ENCODE measurements around the gene MBTD1.

Gene MBTD1

DNA sequence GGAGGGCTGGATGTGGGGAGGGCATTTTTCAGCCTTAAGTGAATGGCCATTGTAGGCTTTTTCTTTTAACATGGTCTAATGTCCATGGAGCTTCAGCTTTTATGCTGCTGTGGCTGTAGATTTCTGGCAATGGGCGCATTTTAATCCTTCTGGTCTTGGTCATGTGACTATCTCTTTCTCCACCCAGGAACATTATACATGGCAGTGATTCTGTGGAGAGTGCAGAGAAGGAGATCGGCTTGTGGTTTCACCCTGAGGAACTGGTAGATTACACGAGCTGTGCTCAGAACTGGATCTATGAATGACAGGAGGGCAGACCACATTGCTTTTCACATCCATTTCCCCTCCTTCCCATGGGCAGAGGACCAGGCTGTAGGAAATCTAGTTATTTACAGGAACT, 98.3 kb downstream of the MBTD1 start:
- Histone ChIP-seq H3K9me3 (replicated peaks; ENCODE audit: low read length) (no peaks in the 10 kb centered on the region), H3K9ac (ENCODE audit: low read depth, low read length) (no peak overlapping the region), H3K36me3 (ENCODE audit: insufficient read depth, low read length) (peaks cover 40% of the 10 kb centered on the region), H3K4me1 (ENCODE audit: control insufficient read depth, insufficient read depth, low read length) (peaks cover 11% of the 10 kb centered on the region), H3K4me2 (ENCODE audit: low read length) (no peak overlapping the region), H3K27me3 (ENCODE audit: control insufficient read depth, insufficient read depth, low read length) (no peaks in the 10 kb centered on the region), H3K4me3 (ENCODE audit: low read length) (no peak overlapping the region)

DNA sequence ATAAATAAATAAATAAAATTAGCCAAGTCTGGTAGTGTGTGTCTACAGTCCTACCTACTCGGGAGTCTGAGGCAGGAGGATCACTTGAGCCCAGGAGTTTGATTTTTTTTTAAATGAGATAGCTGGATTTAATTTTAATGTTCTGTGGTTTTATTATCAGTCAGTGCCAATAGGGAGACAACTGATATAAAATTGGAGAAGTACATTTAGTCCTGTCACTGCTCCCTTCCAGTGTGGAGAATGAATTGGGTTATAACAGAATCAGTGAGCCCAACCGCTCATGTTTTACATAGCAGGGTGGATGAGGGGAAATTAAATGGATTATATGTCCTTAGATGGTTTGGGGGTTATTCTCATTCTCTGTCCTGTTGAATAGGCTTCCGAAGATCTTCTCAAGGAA, 100.2 kb downstream of the MBTD1 start:
- H3K27me3 ChIP-seq (ENCODE audit: control insufficient read depth, insufficient read depth, low read length): no peaks in the 10 kb centered on the region
- H3K4me1 ChIP-seq (ENCODE audit: control insufficient read depth, insufficient read depth, low read length): peaks cover 6% of the 10 kb centered on the region
- no peak overlapping the region for H3K4me3 ChIP-seq (ENCODE audit: low read length)
- H3K36me3 ChIP-seq (ENCODE audit: insufficient read depth, low read length): peaks cover 50% of the 10 kb centered on the region
- no peaks in the 10 kb centered on the region for H3K9me3 ChIP-seq (replicated peaks; ENCODE audit: low read length)
- no peak overlapping the region for H3K9ac ChIP-seq (ENCODE audit: low read depth, low read length)
- H3K4me2 ChIP-seq (ENCODE audit: low read length): no peak overlapping the region

DNA sequence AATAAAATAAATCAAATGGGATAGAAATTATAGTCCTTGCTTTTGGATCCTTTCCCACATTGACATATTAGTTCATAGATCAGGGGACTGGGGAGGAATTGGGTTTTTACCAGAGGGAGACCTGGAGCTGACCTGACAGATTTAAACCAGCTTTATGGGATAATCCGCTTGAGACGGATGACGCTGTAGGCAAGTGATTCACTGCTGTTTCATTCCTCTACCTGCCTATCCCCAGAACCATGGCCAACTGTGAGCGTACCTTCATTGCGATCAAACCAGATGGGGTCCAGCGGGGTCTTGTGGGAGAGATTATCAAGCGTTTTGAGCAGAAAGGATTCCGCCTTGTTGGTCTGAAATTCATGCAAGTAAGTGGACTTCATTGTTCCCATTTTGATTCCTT, 104.4 kb downstream of the MBTD1 start:
- Histone ChIP-seq H3K9ac (ENCODE audit: low read depth, low read length) (no peak overlapping the region), H3K9me3 (replicated peaks; ENCODE audit: low read length) (no peaks in the 10 kb centered on the region)

DNA sequence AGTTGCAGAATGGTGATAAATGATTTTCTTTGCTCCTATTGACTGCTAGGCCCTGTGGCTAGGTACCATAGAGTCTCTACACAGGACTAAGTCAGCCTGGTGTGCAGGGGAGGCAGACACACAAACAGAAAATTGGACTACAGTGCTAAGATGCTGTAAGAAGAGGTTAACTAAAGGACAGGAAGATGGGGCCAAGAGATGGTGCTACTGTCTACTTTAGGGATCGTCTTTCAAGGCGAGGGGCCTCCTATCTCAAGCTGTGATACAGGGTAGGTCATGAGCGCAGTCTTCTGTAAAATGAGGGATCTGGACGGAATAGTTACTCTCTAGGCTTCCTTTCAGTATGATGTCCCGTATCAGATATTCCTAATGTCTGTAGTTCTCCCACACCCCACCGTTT, 105.7 kb downstream of the MBTD1 start:
- no peaks in the 10 kb centered on the region for H3K27me3 ChIP-seq (ENCODE audit: control insufficient read depth, insufficient read depth, low read length)
- H3K36me3 ChIP-seq (ENCODE audit: insufficient read depth, low read length): peaks cover 24% of the 10 kb centered on the region
- peaks cover 17% of the 10 kb centered on the region for H3K4me1 ChIP-seq (ENCODE audit: control insufficient read depth, insufficient read depth, low read length)
- H3K4me3 ChIP-seq (ENCODE audit: low read length): peak overlapping the region; percentile 86
- peak overlapping the region; percentile 83 for H3K4me2 ChIP-seq (ENCODE audit: low read length)
- peak overlapping the region; percentile 84 for H3K9ac ChIP-seq (ENCODE audit: low read depth, low read length)
- no peaks in the 10 kb centered on the region for H3K9me3 ChIP-seq (replicated peaks; ENCODE audit: low read length)

More for the DNA sequence above, 104.4 kb downstream of the MBTD1 start:
- H3K27me3 ChIP-seq (ENCODE audit: control insufficient read depth, insufficient read depth, low read length): no peaks in the 10 kb centered on the region
- H3K4me2 ChIP-seq (ENCODE audit: low read length): peak overlapping the region; percentile 83
- no peak overlapping the region for H3K4me3 ChIP-seq (ENCODE audit: low read length)
- H3K4me1 ChIP-seq (ENCODE audit: control insufficient read depth, insufficient read depth, low read length): peaks cover 17% of the 10 kb centered on the region
- peaks cover 30% of the 10 kb centered on the region for H3K36me3 ChIP-seq (ENCODE audit: insufficient read depth, low read length)

DNA sequence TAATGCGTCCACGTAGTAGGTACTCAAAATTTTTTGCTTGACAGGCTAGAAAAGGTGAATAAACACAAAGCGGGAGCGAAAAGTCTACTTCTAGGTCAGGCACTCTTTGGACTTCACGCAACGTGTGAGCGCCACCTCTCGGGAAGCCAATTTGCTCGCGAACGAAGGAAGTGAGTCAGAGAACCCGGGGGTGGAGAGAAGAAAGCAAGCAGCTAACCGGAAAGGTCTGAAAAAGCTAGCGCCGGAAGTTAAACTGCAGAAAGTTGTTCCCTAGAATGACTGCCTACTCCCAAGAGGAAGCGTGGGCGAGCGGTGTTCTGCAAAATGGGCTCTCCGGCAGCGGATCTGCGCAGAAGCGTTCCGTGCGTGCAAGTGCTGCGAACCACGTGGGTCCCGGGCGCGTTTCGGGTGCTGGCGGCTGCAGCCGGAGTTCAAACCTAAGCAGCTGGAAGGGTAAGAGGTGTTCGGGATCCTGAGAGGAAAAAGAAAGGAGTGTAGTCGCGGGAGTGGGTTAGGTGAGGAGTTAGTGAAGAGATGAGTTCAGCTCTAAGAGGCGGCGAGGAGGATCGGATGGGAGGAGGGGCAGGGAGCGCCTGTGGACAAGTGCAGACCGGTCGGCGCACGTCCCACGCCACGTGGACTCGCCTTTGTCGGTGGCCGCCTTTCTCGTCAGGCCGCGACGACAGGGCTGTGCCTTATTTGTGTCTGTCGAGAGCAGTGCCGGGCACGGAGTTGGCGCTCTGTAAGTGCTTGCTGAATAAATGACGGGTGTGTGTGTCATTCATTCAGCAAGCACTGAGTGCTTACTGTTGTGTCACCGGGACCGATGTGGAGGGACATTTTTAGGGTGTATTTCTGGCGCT, 106.4 kb downstream of the MBTD1 start, which contains the start of gene NME1:
NME1 (plus strand) TSS at position 350 of the 863 bp plus-strand sequence. CDS start 2,096 bp downstream, outside the sequence.
- H3K4me1 ChIP-seq (ENCODE audit: control insufficient read depth, insufficient read depth, low read length): peaks cover 17% of the 10 kb centered on the region
- no peaks in the 10 kb centered on the region for H3K9me3 ChIP-seq (replicated peaks; ENCODE audit: low read length)
- H3K4me2 ChIP-seq (ENCODE audit: low read length): peak within 1 kb of the TSS; percentile 83
- H3K9ac ChIP-seq (ENCODE audit: low read depth, low read length): peak within 1 kb of the TSS; percentile 84
- H3K36me3 ChIP-seq (ENCODE audit: insufficient read depth, low read length): peaks cover 18% of the 10 kb centered on the region
- no peaks in the 10 kb centered on the region for H3K27me3 ChIP-seq (ENCODE audit: control insufficient read depth, insufficient read depth, low read length)
- H3K4me3 ChIP-seq (ENCODE audit: low read length): peak within 1 kb of the TSS; percentile 86

DNA sequence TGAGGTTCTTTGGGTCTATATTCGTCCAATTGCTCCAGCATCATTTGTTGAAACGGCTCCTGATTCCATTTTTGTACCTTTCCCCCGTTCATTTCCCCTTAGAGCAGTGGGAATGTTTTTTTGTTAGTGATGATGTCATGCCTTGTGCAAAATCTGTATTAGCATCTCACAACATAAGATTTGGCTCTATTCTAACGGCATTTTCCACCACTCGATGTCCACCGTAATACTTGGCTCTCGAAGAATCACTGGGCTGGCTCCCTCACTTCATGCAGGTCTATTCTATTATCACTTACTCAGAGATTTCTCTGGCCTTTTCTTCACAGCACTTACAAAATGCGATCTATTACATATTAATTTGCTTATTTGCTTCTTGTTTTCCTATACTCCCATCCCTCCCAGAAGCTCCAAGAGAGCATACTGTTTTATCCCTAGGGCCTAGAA, 107.1 kb downstream of the MBTD1 start:
- Histone ChIP-seq H3K4me3 (ENCODE audit: low read length) (peak overlapping the region; percentile 62), H3K9ac (ENCODE audit: low read depth, low read length) (peak overlapping the region; percentile 67), H3K4me2 (ENCODE audit: low read length) (peak overlapping the region; percentile 79), H3K4me1 (ENCODE audit: control insufficient read depth, insufficient read depth, low read length) (peaks cover 17% of the 10 kb centered on the region), H3K27me3 (ENCODE audit: control insufficient read depth, insufficient read depth, low read length) (no peaks in the 10 kb centered on the region), H3K36me3 (ENCODE audit: insufficient read depth, low read length) (peaks cover 17% of the 10 kb centered on the region), H3K9me3 (replicated peaks; ENCODE audit: low read length) (no peaks in the 10 kb centered on the region)

DNA sequence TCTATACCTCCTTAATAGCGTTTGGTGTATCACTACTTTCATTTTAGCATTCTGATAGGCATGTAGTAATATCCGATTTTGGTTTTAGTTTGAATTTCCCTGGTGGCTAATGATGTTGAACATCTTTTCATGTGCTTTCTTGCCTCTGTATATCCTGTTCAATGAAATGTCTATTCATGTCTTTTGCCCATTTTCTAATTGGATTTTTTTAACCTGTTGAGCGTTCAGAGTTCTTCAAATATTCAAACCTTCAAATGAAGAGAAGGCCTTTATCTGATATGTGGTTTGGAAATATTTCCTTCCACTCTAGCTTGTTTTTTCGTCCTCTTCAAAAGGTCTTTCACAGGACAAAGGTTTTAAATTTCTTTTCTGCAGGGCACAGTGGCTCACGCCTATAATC, 108.9 kb downstream of the MBTD1 start:
- no peak overlapping the region for H3K4me2 ChIP-seq (ENCODE audit: low read length)
- H3K4me1 ChIP-seq (ENCODE audit: control insufficient read depth, insufficient read depth, low read length): peaks cover 25% of the 10 kb centered on the region
- H3K4me3 ChIP-seq (ENCODE audit: low read length): no peak overlapping the region
- H3K27me3 ChIP-seq (ENCODE audit: control insufficient read depth, insufficient read depth, low read length): no peaks in the 10 kb centered on the region
- peaks cover 6% of the 10 kb centered on the region for H3K36me3 ChIP-seq (ENCODE audit: insufficient read depth, low read length)
- H3K9me3 ChIP-seq (replicated peaks; ENCODE audit: low read length): no peaks in the 10 kb centered on the region
- H3K9ac ChIP-seq (ENCODE audit: low read depth, low read length): no peak overlapping the region

DNA sequence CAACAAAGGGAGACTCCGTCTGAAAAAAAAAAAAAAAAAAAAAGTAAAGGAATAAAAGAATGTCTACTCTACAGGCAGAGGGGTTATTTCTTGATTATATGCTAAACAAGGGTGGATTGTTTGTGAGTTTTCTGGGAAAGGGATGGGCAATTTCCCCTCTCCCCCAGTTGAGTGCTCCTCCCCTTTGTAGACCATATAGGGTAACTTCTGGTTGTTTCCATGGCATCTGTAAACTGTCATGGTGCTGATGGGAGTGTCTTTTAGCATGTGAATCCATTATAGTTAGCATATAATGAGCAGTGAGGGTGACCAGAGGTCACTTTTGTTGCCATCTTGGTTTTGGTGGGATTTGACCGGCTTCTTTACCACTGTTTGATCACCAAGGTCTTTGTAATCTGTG, 110.7 kb downstream of the MBTD1 start:
- Histone ChIP-seq H3K36me3 (ENCODE audit: insufficient read depth, low read length) (no peaks in the 10 kb centered on the region), H3K9ac (ENCODE audit: low read depth, low read length) (no peak overlapping the region), H3K9me3 (replicated peaks; ENCODE audit: low read length) (no peaks in the 10 kb centered on the region), H3K4me2 (ENCODE audit: low read length) (no peak overlapping the region), H3K27me3 (ENCODE audit: control insufficient read depth, insufficient read depth, low read length) (no peaks in the 10 kb centered on the region), H3K4me1 (ENCODE audit: control insufficient read depth, insufficient read depth, low read length) (peaks cover 16% of the 10 kb centered on the region), H3K4me3 (ENCODE audit: low read length) (no peak overlapping the region)

DNA sequence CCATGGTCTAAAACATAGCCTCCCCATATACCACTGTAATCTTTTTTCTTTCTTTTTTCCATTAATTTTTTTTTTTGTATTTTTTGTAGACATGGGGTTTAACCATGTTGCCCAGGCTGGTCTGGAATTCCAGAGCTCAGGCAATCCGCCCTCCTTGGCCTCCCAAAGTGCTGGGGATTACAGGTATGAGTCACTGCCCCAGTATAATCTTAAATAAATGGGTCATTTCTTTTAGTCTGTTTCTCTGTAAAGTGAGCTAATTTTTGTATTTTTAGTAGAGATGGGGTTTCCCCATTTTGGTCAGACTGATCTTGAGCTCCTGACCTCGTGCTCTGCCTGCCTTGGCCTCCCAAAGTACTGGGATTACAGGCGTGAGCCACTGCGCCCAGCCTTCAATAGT, 112.2 kb downstream of the MBTD1 start:
- Histone ChIP-seq H3K27me3 (ENCODE audit: control insufficient read depth, insufficient read depth, low read length) (no peaks in the 10 kb centered on the region), H3K9me3 (replicated peaks; ENCODE audit: low read length) (no peaks in the 10 kb centered on the region), H3K9ac (ENCODE audit: low read depth, low read length) (no peak overlapping the region), H3K4me3 (ENCODE audit: low read length) (no peak overlapping the region), H3K4me1 (ENCODE audit: control insufficient read depth, insufficient read depth, low read length) (peaks cover 12% of the 10 kb centered on the region), H3K4me2 (ENCODE audit: low read length) (no peak overlapping the region), H3K36me3 (ENCODE audit: insufficient read depth, low read length) (no peaks in the 10 kb centered on the region)

DNA sequence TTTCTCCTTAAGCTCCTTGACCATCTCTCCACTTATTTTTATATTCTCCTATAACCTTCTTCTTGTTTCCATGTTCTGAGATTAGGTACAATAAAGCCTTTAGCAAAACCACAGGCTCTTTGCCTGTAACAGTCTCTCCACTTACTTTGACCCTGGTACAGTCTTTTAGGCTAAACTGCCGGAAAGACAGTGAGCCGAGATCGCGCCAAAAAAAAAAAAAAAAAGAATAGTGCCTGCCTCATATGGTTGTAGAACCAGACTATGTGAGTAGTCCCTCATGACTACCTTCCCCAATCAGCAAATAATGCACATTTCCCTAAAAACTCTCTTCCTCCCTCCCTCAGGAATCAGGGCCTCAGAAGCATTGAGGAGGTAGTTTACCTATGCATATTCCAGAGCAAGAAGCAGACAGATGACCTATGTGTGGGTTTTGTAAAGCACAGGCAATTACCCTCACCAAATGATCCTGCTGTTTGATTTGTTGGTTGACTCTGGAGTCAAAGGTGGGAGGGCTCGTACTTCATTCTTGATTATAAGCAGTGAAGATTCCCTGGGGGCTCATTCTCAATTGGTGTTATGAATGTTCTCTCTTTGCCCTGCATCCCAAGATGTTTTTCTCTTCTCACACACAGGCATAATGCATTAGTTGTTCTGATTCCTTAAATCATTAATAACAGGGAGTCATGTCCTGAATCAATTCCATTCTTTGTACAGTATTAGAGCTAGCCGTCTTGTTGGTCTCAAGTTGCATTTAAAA, 115.4 kb downstream of the MBTD1 start:
- Histone ChIP-seq H3K36me3 (ENCODE audit: insufficient read depth, low read length) (no peaks in the 10 kb centered on the region), H3K4me1 (ENCODE audit: control insufficient read depth, insufficient read depth, low read length) (peaks cover 8% of the 10 kb centered on the region), H3K27me3 (ENCODE audit: control insufficient read depth, insufficient read depth, low read length) (no peaks in the 10 kb centered on the region), H3K4me3 (ENCODE audit: low read length) (no peak overlapping the region), H3K9ac (ENCODE audit: low read depth, low read length) (no peak overlapping the region), H3K9me3 (replicated peaks; ENCODE audit: low read length) (no peaks in the 10 kb centered on the region), H3K4me2 (ENCODE audit: low read length) (no peak overlapping the region)

DNA sequence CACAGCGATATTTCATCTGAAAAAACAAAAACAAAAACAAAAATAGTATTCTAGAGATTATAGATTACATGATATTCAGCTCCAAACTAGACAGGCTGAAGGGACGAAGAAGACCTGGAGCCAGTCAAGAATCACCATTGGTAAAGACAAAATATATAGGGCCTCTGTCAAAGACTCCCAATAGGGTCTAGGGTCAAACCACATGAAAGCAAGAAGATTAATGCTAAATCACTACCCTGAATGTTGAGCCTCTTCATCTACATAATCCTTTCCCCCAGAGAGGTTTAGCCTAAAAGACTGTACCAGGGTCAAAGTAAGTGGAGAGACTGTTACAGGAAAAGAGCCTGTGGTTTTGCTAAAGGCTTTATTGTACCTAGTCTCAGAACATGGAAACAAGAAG, 117.3 kb downstream of the MBTD1 start:
- H3K4me2 ChIP-seq (ENCODE audit: low read length): no peak overlapping the region
- H3K27me3 ChIP-seq (ENCODE audit: control insufficient read depth, insufficient read depth, low read length): no peaks in the 10 kb centered on the region
- H3K9me3 ChIP-seq (replicated peaks; ENCODE audit: low read length): no peaks in the 10 kb centered on the region
- H3K9ac ChIP-seq (ENCODE audit: low read depth, low read length): no peak overlapping the region
- H3K4me3 ChIP-seq (ENCODE audit: low read length): no peak overlapping the region
- peaks cover 8% of the 10 kb centered on the region for H3K4me1 ChIP-seq (ENCODE audit: control insufficient read depth, insufficient read depth, low read length)
- H3K36me3 ChIP-seq (ENCODE audit: insufficient read depth, low read length): no peaks in the 10 kb centered on the region
